Liver (tissue), 6 donors: ENCODE results near the gene LRRFIP2. TPM values are rescaled to one million over a fixed set of nuclear protein-coding genes. Genes with fewer than 3 reads are reported as not detected.

Experiments
- GABPA ChIP-seq, 2 donors: IDR thresholded peaks in 1 of 2; conservative IDR thresholded peaks in 1 of 2; 2 replicates each; pipeline ENCODE4 v1.6.1; 2016; ENCODE audit warnings: antibody characterized with exemption in 2 of 2, mild to moderate bottlenecking in 1 of 2, moderate library complexity in 1 of 2
- RXRA ChIP-seq, 2 donors: IDR thresholded peaks; 2 replicates each; pipeline ENCODE4 v1.6.1; 2017 to 2018; ENCODE audit warnings: antibody characterized with exemption in 2 of 2, mild to moderate bottlenecking in 1 of 2
- polyA plus RNA-seq, 2 donors: library from polyadenylated mRNA; stranded (reverse) in 1 of 2; unstranded in 1 of 2; fragments of 200-250 nt in 1 of 2; fragments of >200 nt in 1 of 2; fragmentation: Nextera tagmentation in 1 of 2; extraction: Ambion mirVana in 1 of 2; gene quantifications; one replicate each; pipeline versions ENCODE4 v1.2.1 to v1.2.3, GENCODE V29; 2013 to 2015
- small RNA-seq: library from RNA; depleted of rRNA; stranded (forward); fragments of <200 nt; gene quantifications from one replicate; pipeline ENCODE3, GENCODE V24; 2014
- total RNA-seq, 2 donors: library from RNA; depleted of rRNA; stranded (reverse); fragments of >200 nt; gene quantifications; one replicate each; pipeline ENCODE4 v1.2.3, GENCODE V29; 2014
- TF ChIP-seq, protein P1 (sequence below): IDR thresholded peaks from 2 replicates; pipeline ENCODE4 v1.6.1; 2016; ENCODE audit warnings: antibody characterized with exemption
- TF ChIP-seq, protein P2 (sequence below): IDR thresholded peaks from 2 replicates; pipeline ENCODE4 v1.6.1; 2016; ENCODE audit warnings: antibody characterized with exemption
- donor health status: healthy.
- donor health status: healthy.
- donor health status: healthy.

The LRRFIP2 gene
- total and polyA plus RNA-seq, 4 donors: 22.6 to 56.9 (median 39.8) TPM

DNA sequence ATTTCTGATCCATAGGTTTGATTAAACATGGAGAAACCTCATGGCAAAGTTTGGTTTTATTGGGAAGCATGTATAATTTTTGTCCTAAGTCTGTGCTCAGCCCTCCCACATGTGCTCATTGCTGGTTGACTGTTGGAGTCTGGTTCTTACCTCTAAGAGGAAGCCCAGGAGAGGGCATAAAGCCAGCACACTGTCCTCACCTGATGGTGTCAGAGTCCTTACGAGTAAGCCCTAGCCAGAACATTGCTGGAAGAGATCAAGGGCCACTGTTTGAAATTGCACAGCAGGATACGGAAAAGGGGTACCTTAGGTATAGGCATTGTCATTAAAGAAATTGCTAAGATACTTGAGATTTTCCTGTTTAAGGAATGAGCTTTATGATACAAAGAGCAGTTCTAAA is 159.8 kb downstream of the LRRFIP2 start (continued):
- TF ChIP-seq, protein P1, sequence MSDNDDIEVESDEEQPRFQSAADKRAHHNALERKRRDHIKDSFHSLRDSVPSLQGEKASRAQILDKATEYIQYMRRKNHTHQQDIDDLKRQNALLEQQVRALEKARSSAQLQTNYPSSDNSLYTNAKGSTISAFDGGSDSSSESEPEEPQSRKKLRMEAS: no peak
- TF ChIP-seq RXRA (IDR thresholded peaks at IDR 0.05) (peak in 1 of 2 donors; percentile 39), GABPA (IDR thresholded peaks at IDR 0.05 in 1 of 2, conservative IDR thresholded peaks at IDR 0.05 in 1 of 2) (no peak)
- TF ChIP-seq, protein P2, sequence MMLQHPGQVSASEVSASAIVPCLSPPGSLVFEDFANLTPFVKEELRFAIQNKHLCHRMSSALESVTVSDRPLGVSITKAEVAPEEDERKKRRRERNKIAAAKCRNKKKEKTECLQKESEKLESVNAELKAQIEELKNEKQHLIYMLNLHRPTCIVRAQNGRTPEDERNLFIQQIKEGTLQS: no peak

Small RNA genes lying within 50 kb of the gene (small RNA-seq; reads per million reads assigned to genes)
- gene RF00019 (not detected), gene RNU6-1301P (not detected)

Other genes with a start within 250 kb of the LRRFIP2 start
- 10 to 100 TPM; 12.4 to 40.0 TPM for gene TRANK1, start 229.5 kb downstream of the LRRFIP2 start, total RNA-seq
- 1 to 10 TPM; 2.9 to 8.1 TPM for gene TRANK1, start 229.5 kb downstream of the LRRFIP2 start, polyA plus RNA-seq
- 10 to 100 TPM in 1 of 2 donors, 1 to 10 TPM in 1; 9.0 to 11.8 TPM for gene EPM2AIP1, start 181.5 kb downstream of the LRRFIP2 start, total RNA-seq
- 1 to 10 TPM; 2.9 to 6.4 TPM for gene EPM2AIP1, start 181.5 kb downstream of the LRRFIP2 start, polyA plus RNA-seq
- 10 to 100 TPM; 31.7 to 34.2 TPM for gene MLH1, start 181.1 kb downstream of the LRRFIP2 start, total RNA-seq
- 10 to 100 TPM in 1 of 2 donors, 1 to 10 TPM in 1; 9.4 to 13.3 TPM for gene MLH1, start 181.1 kb downstream of the LRRFIP2 start, polyA plus RNA-seq
- 100 to 1,000 TPM in 1 of 2 donors, 10 to 100 TPM in 1; 35.7 to 100 TPM for gene GOLGA4, start 68.7 kb upstream of the LRRFIP2 start, total RNA-seq
- 10 to 100 TPM; 21.3 to 71.1 TPM for gene GOLGA4, start 68.7 kb upstream of the LRRFIP2 start, polyA plus RNA-seq